T-helper 1 cell (primary cell): ENCODE data around the gene SH3PXD2A.
"Not testable (repeated sequence)": the region's sequence is repeated elsewhere in the genome, so short reads cannot be mapped to it uniquely, and the experiment has no call there.

Experiments
- DNase-seq, 5 donors: peaks; one replicate each; pipeline ENCODE4 v3.0.0-alpha.2; 2012 to 2020

The SH3PXD2A gene

GRCh38 chr10:103849880-103850571 lies 5.3 kb downstream of the SH3PXD2A start:
- no peak for DNase-seq

GRCh38 chr10:103849212-103849877 lies 6.0 kb downstream of the SH3PXD2A start:
- DNase-seq = no peak

GRCh38 chr10:103847909-103848468 lies 7.4 kb downstream of the SH3PXD2A start:
- DNase-seq = peak in 1 of 5 donors; percentile 11

- DNase-seq = no peak
Measured at GRCh38 chr10:103847346-103847745, 8.0 kb downstream of the SH3PXD2A start.

GRCh38 chr10:103845972-103846371 lies 9.4 kb downstream of the SH3PXD2A start:
- peak in 3 of 5 donors; percentile 8 to 61 (median 13) for DNase-seq

- DNase-seq = not testable (repeated sequence)
Measured at GRCh38 chr10:103845346-103845745, 10.0 kb downstream of the SH3PXD2A start.

GRCh38 chr10:103843854-103844570 lies 11.4 kb downstream of the SH3PXD2A start:
- no peak for DNase-seq

GRCh38 chr10:103843045-103843444 lies 12.3 kb downstream of the SH3PXD2A start:
- DNase-seq = no peak

GRCh38 chr10:103842605-103843004 lies 12.8 kb downstream of the SH3PXD2A start:
- no peak for DNase-seq

- DNase-seq = no peak
Measured at GRCh38 chr10:103841519-103841918, 13.9 kb downstream of the SH3PXD2A start.

GRCh38 chr10:103840740-103841070 lies 14.7 kb downstream of the SH3PXD2A start:
- no peak for DNase-seq

GRCh38 chr10:103839872-103840739 lies 15.3 kb downstream of the SH3PXD2A start:
- no peak for DNase-seq

GRCh38 chr10:103839519-103839871 lies 15.9 kb downstream of the SH3PXD2A start:
- DNase-seq = no peak

- no peak for DNase-seq
Measured at GRCh38 chr10:103838862-103839518, 16.4 kb downstream of the SH3PXD2A start.

GRCh38 chr10:103838070-103838395 lies 17.3 kb downstream of the SH3PXD2A start:
- no peak for DNase-seq

GRCh38 chr10:103837370-103838069 lies 17.9 kb downstream of the SH3PXD2A start:
- no peak for DNase-seq

GRCh38 chr10:103836861-103837260 lies 18.5 kb downstream of the SH3PXD2A start:
- DNase-seq = no peak

- DNase-seq = no peak
Measured at GRCh38 chr10:103836273-103836672, 19.1 kb downstream of the SH3PXD2A start.

GRCh38 chr10:103835096-103836050 lies 20.0 kb downstream of the SH3PXD2A start:
- no peak for DNase-seq

- no peak for DNase-seq
Measured at GRCh38 chr10:103834436-103835095, 20.8 kb downstream of the SH3PXD2A start.
